Aorta (tissue), 5 donors: Measurements from ENCODE around the gene SERPINE1. TPM values are rescaled to one million over a fixed set of nuclear protein-coding genes. Genes with fewer than 3 reads are reported as not detected.
A peak's percentile ranks its signal among the peaks of the same experiment; 100 is the strongest.

Source experiments
- ATAC-seq: fragments of 200-7000 bp; cut with Tn5 transposase; one replicate; pipeline ENCODE4 v1.9.1; 2022; ENCODE audit warnings: moderate library complexity; ENCODE audit not compliant: low FRiP score
- DNase-seq, 2 donors: peaks; one replicate each; pipeline ENCODE4 v3.0.0-alpha.2; 2020
- H3K27ac ChIP-seq, 2 donors: one replicate each; pipeline ENCODE4 v1.5.1; 2013; ENCODE audit warnings: low read length in 2 of 2, mild to moderate bottlenecking in 2 of 2, moderate library complexity in 2 of 2, control low read depth in 1 of 2, inconsistent platforms in 1 of 2, low read depth in 1 of 2
- H3K27me3 ChIP-seq, 2 donors: one replicate each; pipeline ENCODE4 v1.6.1; 2013; ENCODE audit warnings: control low read depth in 1 of 2, low read length in 1 of 2, mild to moderate bottlenecking in 1 of 2, moderate library complexity in 1 of 2; ENCODE audit not compliant: insufficient read depth in 2 of 2, control insufficient read depth in 1 of 2
- H3K36me3 ChIP-seq, 2 donors: one replicate each; pipeline ENCODE4 v1.6.1; 2013; ENCODE audit warnings: control low read depth in 1 of 2, low read length in 1 of 2, mild to moderate bottlenecking in 1 of 2; ENCODE audit not compliant: insufficient read depth in 2 of 2, control insufficient read depth in 1 of 2
- H3K4me1 ChIP-seq, 2 donors: one replicate each; pipeline ENCODE4 v1.6.1; 2013; ENCODE audit warnings: low read length in 2 of 2, control low read depth in 1 of 2, mild to moderate bottlenecking in 1 of 2, moderate library complexity in 1 of 2; ENCODE audit not compliant: insufficient read depth in 2 of 2, control insufficient read depth in 1 of 2
- H3K4me3 ChIP-seq, 2 donors: one replicate each; pipeline ENCODE4 v1.5.1; 2013; ENCODE audit warnings: low read length in 2 of 2, control low read depth in 1 of 2, mild to moderate bottlenecking in 1 of 2
- H3K9me3 ChIP-seq: one replicate; pipeline ENCODE4 v1.6.1; 2013; ENCODE audit warnings: mild to moderate bottlenecking, low read length; ENCODE audit not compliant: control insufficient read depth
- WGBS, 2 donors: extraction: QIAGEN DNeasy Blood & Tissue Kit; methylation state at CpG; one replicate each; pipeline ENCODE4 v1.1.7; 2013; 5-methylcytosine and 5-hydroxymethylcytosine counted together
- intact Hi-C, 2 donors: fragments of 100-400 bp; cut with DNase I; formaldehyde crosslinking; loops; one replicate each; pipeline versions ENCODE4 v1.14.2 to v1.15.0; 2022
- polyA plus RNA-seq, 2 donors: library from polyadenylated mRNA; stranded (reverse); fragments of 200-250 nt; gene quantifications; one replicate each; pipeline ENCODE4 v1.2.3, GENCODE V29; 2013
- total RNA-seq, 2 donors: library from RNA; stranded (reverse); fragmentation: NEBNext Ultra II Directional; extraction: Animal tissue kit (Norgen Biotek cat#: 25700); gene quantifications; one replicate each; pipeline ENCODE4 v1.2.1, GENCODE V29; 2021
- donor health status: healthy with polysubstance abuse.
- donor health status: Bipolar disorder and iron deficiency.
- donor health status: DM: no; HTN: no; CAD: no.
- donor health status: DM: no; HTN: no; CAD: no.
- donor health status: DM: yes; HTN: yes; CAD: no.

The SERPINE1 gene
- total and polyA plus RNA-seq, 4 donors, result 57.1 to 693 (median 104) TPM

DNA sequence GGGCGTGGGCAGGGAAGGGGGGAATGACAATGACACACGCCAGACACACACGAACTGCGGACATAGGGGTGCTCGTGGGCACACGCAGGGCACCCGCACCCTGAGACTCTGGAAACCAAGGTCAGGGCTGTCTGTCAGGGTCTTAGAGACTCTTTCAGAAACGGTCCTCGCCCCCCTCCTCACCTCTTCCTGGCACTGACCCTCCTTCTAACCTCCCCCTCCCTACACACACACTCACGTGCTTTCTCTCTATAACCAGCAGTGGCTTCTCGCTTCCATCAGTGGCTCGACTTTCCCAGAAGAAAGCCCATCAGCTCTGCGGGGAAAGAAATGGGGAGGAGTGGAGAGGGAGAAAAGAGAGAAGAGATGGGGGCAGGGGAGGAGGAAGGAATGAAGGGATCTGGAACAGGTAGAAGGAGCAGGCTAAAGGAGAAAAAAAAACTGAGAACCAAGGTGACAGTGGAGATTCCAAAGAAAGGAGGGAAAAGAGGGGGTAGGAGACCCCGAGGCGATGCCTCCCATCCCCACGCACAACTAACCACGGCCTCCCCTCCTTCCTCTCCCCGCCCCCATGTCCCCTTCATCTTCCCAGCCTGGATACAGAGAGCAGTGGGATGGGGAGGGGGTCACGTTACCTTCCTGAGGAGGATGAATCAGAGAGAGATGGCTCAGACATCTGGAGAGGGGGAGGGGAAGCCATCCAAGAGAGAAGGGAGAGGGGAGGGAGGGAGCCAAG is 40.2 kb downstream of the SERPINE1 start:
- Histone ChIP-seq H3K36me3 (no peaks in the 10 kb centered on the region), H3K27me3 (peaks cover 0 to 11% of the 10 kb centered on the region in 2 donors), H3K4me3 (no peak overlapping the region), H3K27ac (no peak overlapping the region), H3K9me3 (no peaks in the 10 kb centered on the region), H3K4me1 (no peaks in the 10 kb centered on the region)
- ATAC-seq, result no peak
- WGBS, 2 donors, result 1% methylated on average over 14 to 19 of the region's 19 CpGs
- no peak for DNase-seq
- intact Hi-C loops, result loop anchor here in 1 of 2 donors (10.0 kb wide), 1 partner anchor 272 kb away; the partner anchor contains the start of gene ACHE

DNA sequence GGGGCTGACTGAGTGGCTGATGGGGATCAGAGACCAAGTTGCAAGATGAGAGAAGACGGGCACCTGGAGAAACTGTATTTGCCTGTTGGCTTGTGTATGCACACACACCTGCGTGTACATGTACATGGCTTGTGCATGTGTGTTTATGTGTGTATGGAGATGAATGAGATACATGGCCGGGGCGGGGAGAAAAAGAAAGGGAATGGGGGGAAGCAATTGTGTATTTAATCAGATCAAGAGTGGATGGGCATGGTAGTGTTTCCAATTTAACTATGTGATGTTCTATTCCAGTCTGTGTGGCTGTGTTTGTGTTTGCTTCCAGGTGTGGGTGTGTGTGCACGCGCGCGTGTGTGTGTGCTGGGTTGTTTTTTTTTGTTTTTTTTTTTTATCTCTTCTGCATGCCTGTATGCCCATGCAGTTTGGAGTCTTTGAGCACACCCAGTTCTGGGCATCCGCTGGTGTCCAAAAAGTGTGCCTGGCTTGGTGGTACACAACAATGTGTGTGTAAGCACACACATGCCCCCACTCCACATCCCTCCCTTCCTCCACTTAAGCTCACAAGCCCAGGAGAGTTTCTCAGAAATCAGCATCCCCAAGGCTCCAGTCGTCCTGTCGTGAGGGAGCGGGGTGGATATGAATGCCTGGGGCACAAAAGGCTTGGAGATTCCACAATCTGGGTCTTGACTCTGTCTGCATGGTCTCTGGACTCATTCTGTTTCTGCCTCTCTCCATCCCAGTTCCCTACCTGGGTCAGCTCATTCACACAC is 40.9 kb downstream of the SERPINE1 start:
- H3K4me1 ChIP-seq, result no peaks in the 10 kb centered on the region
- peaks cover 0 to 8% of the 10 kb centered on the region in 2 donors for H3K27me3 ChIP-seq
- ATAC-seq (no peak), DNase-seq (no peak)
- H3K9me3 ChIP-seq, result no peaks in the 10 kb centered on the region
- H3K27ac ChIP-seq, result no peak overlapping the region
- H3K4me3 ChIP-seq, result no peak overlapping the region
- intact Hi-C loops, result loop anchor here in 1 of 2 donors (10.0 kb wide), 1 partner anchor 273 kb away; the partner anchor contains the start of gene ACHE
- WGBS, 2 donors, result 3 to 4% methylated on average over 12 of the region's 12 CpGs
- no peaks in the 10 kb centered on the region for H3K36me3 ChIP-seq

DNA sequence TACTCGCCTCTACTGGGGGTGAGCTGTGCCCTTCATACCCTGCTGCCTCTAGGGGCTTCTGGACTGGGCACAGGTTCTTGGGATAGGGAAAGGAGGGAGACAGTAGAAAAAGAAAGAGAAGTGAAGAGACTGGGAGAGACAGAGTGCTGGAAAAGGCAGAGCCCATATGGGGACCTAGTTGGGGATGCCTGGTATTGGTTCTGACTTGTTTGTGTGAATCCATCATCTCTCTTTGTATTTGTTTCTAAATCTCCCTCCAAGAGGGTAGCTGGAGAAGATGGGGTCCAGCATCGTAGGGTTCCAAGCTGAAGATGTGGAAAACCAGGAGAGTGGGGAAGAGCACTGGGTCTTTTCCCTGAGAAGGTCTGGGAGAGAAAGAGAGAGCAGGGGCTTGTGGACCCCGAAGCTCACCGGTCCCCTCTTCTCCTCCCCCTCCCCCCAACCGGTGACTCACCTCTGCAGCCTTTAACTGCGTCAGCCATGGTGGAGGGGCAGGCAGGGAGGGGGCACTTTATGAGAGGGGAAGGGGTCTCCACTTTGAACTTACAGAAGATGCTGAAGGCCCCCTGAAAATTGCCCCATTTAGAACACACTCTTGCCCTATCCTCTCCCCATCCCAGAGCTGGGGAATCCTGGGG is 41.6 kb downstream of the SERPINE1 start:
- no peak for DNase-seq
- no peaks in the 10 kb centered on the region for H3K36me3 ChIP-seq
- no peak overlapping the region for H3K4me3 ChIP-seq
- ATAC-seq, result no peak
- no peaks in the 10 kb centered on the region for H3K4me1 ChIP-seq
- no peak overlapping the region for H3K27ac ChIP-seq
- intact Hi-C loops, result loop anchor here in 1 of 2 donors (10.0 kb wide), 1 partner anchor 274 kb away; the partner anchor contains the start of gene ACHE
- no peaks in the 10 kb centered on the region for H3K9me3 ChIP-seq
- WGBS, 2 donors, result 2 to 6% methylated on average over 2 to 6 of the region's 6 CpGs
- H3K27me3 ChIP-seq, result peaks cover 0 to 7% of the 10 kb centered on the region in 2 donors

- no peak overlapping the region for H3K4me3 ChIP-seq
- DNase-seq (no peak), ATAC-seq (no peak)
- H3K36me3 ChIP-seq, result no peaks in the 10 kb centered on the region
- peaks cover 0 to 4% of the 10 kb centered on the region in 2 donors for H3K27me3 ChIP-seq
- H3K27ac ChIP-seq, result no peak overlapping the region
- intact Hi-C loops, result loop anchor here in 1 of 2 donors (10.0 kb wide), 1 partner anchor 274 kb away; the partner anchor contains the start of gene ACHE
- WGBS, 2 donors, result 4% methylated on average over 18 of the region's 18 CpGs
- no peaks in the 10 kb centered on the region for H3K9me3 ChIP-seq
- H3K4me1 ChIP-seq, result no peaks in the 10 kb centered on the region
Measured at GRCh38 chr7:101169110-101169837, 42.4 kb downstream of the SERPINE1 start.

GRCh38 chr7:101169838-101170551 is 43.1 kb downstream of the SERPINE1 start:
- peak; percentile 78 to 92 for DNase-seq
- 1 to 2% methylated on average over 29 to 33 of the region's 33 CpGs for WGBS, 2 donors
- Histone ChIP-seq H3K27ac (no peak overlapping the region), H3K9me3 (no peaks in the 10 kb centered on the region), H3K4me3 (no peak overlapping the region), H3K27me3 (peaks cover 0 to 4% of the 10 kb centered on the region in 2 donors), H3K4me1 (no peaks in the 10 kb centered on the region), H3K36me3 (no peaks in the 10 kb centered on the region)
- ATAC-seq, result peak; percentile 71
- intact Hi-C loops, result loop anchor here in 1 of 2 donors (2.0 to 10.0 kb wide), 2 partner anchors 25 to 275 kb away; partner anchors contain the start of gene ACHE

DNA sequence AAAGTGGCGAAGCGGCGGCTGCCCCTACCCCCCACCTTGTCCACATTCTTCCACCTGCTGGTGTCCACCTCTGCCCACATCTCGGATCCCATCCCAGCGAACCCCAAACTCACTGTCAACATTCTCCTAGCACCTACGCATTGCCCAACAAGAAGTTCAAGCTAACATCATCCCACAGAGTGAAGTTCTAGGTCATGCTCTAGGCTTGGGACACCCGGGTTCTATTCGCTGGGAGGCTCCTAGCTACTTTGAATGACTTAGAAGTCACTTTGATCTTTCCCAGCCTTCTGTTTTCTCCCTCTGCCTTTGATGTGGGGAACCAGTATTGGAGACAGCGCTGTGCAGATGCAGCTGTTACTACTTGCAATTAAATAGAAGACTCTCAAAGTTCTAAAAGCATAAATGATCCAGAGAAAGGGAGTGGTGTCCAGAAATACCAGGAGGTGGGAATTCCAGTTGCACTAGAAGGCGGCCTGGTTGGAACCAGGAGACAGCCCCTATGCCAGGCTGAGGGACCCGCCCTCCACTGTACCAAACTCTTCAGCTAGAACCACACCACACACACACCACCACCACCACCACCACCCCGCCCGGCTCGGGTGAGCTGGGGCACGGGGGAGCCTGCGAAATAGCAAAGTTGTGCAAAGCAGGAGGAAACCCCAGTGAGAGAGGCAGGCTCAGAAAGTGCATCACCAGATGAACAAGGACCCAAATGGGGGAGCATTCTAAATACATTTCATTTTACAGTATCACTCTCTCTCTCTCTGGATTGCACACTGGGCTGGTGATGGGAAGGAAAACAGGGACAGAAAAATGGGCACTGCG is 43.9 kb downstream of the SERPINE1 start:
- Histone ChIP-seq H3K27me3 (no peaks in the 10 kb centered on the region), H3K27ac (no peak overlapping the region), H3K4me3 (no peak overlapping the region), H3K9me3 (no peaks in the 10 kb centered on the region), H3K36me3 (no peaks in the 10 kb centered on the region), H3K4me1 (no peaks in the 10 kb centered on the region)
- intact Hi-C loops, result loop anchor here in 1 of 2 donors (2.0 kb wide), 1 partner anchor 26 kb away; no protein-coding TSS in a partner anchor
- WGBS, 2 donors, result 4 to 5% methylated on average over 17 of the region's 17 CpGs
- DNase-seq (no peak), ATAC-seq (no peak)

GRCh38 chr7:101171442-101171837 is 44.5 kb downstream of the SERPINE1 start:
- 0 to 1% methylated on average over 13 of the region's 13 CpGs for WGBS, 2 donors
- intact Hi-C loops, result loop anchor here in 1 of 2 donors (2.0 kb wide), 1 partner anchor 27 kb away; no protein-coding TSS in a partner anchor
- Histone ChIP-seq H3K9me3 (no peaks in the 10 kb centered on the region), H3K36me3 (no peaks in the 10 kb centered on the region), H3K4me3 (no peak overlapping the region), H3K4me1 (no peaks in the 10 kb centered on the region), H3K27me3 (no peaks in the 10 kb centered on the region), H3K27ac (no peak overlapping the region)
- ATAC-seq (no peak), DNase-seq (no peak)
